ENCODE results near the gene ALDH1L2. TPM values are rescaled to one million over a fixed set of nuclear protein-coding genes. Genes with fewer than 3 reads are reported as not detected.

ALDH1L2 gene
- total and polyA plus RNA-seq, 2 experiments from 2014 or later: 6.5 to 16.2 TPM

DNA sequence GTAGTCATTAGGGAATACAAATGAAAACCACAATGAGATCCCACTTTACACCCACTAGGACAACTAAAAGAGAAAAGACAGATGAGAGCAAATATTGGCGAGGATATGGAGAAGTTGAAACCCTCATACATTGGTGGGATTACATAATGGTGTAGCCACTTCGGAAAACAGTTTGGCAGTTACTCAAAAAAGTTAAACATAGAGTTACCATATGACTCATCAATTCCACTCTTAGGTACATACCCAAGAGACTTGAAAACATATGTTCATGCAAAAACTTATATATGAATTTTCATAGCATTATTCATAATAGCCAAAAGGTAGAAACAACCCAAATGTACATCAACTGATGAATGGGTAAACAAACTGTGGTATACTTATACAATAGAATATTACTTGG lies 27.1 kb downstream of the ALDH1L2 start:
- Histone ChIP-seq H3K9me3 (ENCODE audit: low read depth) (peaks cover 5% of the 10 kb centered on the region), H4K20me1 (ENCODE audit: insufficient read depth, poor library complexity, severe bottlenecking) (no peaks in the 10 kb centered on the region), H3K36me3 (replicated peaks; ENCODE audit: insufficient read depth, low read depth) (no peaks in the 10 kb centered on the region), H3K4me1 (ENCODE audit: insufficient read depth) (no peaks in the 10 kb centered on the region), H3K27me3 (no peaks in the 10 kb centered on the region), H3K27ac (no peak overlapping the region), H2AFZ (no peak overlapping the region), H3K4me2 (no peak overlapping the region), H3K79me2 (no peaks in the 10 kb centered on the region), H3K4me3 (no peak overlapping the region), H3K9me2 (replicated peaks; ENCODE audit: insufficient read depth) (no peaks in the 10 kb centered on the region)
- TF ChIP-seq EZH2phosphoT487 (IDR thresholded peaks at IDR 0.05; ENCODE audit: low read depth, severe bottlenecking, unreplicated experiment) (no peak), CTCF (IDR thresholded peaks at IDR 0.05; ENCODE audit: poor library complexity) (no peak), EZH2 (IDR thresholded peaks at IDR 0.05; ENCODE audit: borderline replicate concordance) (no peak)
- WGBS (ENCODE audit: low lambda C conversion rate, missing lambda C conversion rate): 99% methylated on average over 2 of the region's 2 CpGs
- no peak for DNase-seq (ENCODE audit: low spot score)

- Histone ChIP-seq H2AFZ (no peak overlapping the region), H3K4me1 (ENCODE audit: insufficient read depth) (no peaks in the 10 kb centered on the region), H3K27ac (no peak overlapping the region), H3K4me3 (no peak overlapping the region), H3K36me3 (replicated peaks; ENCODE audit: insufficient read depth, low read depth) (no peaks in the 10 kb centered on the region), H3K79me2 (no peaks in the 10 kb centered on the region), H3K9me3 (ENCODE audit: low read depth) (peaks cover 5% of the 10 kb centered on the region), H3K4me2 (no peak overlapping the region), H3K9me2 (replicated peaks; ENCODE audit: insufficient read depth) (no peaks in the 10 kb centered on the region), H4K20me1 (ENCODE audit: insufficient read depth, poor library complexity, severe bottlenecking) (no peaks in the 10 kb centered on the region), H3K27me3 (no peaks in the 10 kb centered on the region)
- DNase-seq (ENCODE audit: low spot score): peak; percentile 81
- TF ChIP-seq EZH2 (IDR thresholded peaks at IDR 0.05; ENCODE audit: borderline replicate concordance) (no peak), CTCF (IDR thresholded peaks at IDR 0.05; ENCODE audit: poor library complexity) (peak; percentile 94)
- WGBS (ENCODE audit: low lambda C conversion rate, missing lambda C conversion rate): 6% methylated on average over 2 of the region's 2 CpGs
These were observed 31.1 kb downstream of the ALDH1L2 start for GRCh38 chr12:105053116-105053572.

DNA sequence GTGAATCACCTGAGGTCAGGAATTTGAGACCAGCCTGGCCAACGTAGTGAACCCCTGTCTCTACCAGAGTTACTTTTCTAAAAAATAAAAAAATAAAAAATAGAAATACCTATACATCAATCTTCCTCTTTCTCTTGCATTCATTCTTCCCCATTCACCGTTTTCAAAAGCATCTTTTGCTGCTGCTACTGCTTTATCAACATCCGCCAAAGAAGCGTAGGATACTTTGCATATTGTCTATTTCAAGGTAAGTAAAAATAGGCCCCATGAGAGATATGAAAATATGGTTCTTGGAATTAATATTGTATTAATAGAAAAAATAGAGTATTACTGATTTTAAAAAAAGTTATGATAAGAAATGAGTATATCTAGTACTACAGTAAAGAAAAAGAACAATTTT lies 32.3 kb downstream of the ALDH1L2 start:
- TF ChIP-seq CTCF (IDR thresholded peaks at IDR 0.05; ENCODE audit: poor library complexity) (no peak), EZH2phosphoT487 (IDR thresholded peaks at IDR 0.05; ENCODE audit: low read depth, severe bottlenecking, unreplicated experiment) (no peak), EZH2 (IDR thresholded peaks at IDR 0.05; ENCODE audit: borderline replicate concordance) (no peak)
- DNase-seq (ENCODE audit: low spot score): no peak
- no peak overlapping the region for H3K4me3 ChIP-seq
- no peaks in the 10 kb centered on the region for H3K36me3 ChIP-seq (replicated peaks; ENCODE audit: insufficient read depth, low read depth)
- H3K9me3 ChIP-seq (ENCODE audit: low read depth): peaks cover 5% of the 10 kb centered on the region
- no peak overlapping the region for H3K27ac ChIP-seq
- WGBS (ENCODE audit: low lambda C conversion rate, missing lambda C conversion rate): 91% methylated on average over 4 of the region's 4 CpGs
- no peaks in the 10 kb centered on the region for H3K9me2 ChIP-seq (replicated peaks; ENCODE audit: insufficient read depth)
- H3K79me2 ChIP-seq: no peaks in the 10 kb centered on the region
- H4K20me1 ChIP-seq (ENCODE audit: insufficient read depth, poor library complexity, severe bottlenecking): no peaks in the 10 kb centered on the region
- H3K4me2 ChIP-seq: no peak overlapping the region
- no peaks in the 10 kb centered on the region for H3K27me3 ChIP-seq
- no peak overlapping the region for H2AFZ ChIP-seq
- H3K4me1 ChIP-seq (ENCODE audit: insufficient read depth): no peaks in the 10 kb centered on the region

DNA sequence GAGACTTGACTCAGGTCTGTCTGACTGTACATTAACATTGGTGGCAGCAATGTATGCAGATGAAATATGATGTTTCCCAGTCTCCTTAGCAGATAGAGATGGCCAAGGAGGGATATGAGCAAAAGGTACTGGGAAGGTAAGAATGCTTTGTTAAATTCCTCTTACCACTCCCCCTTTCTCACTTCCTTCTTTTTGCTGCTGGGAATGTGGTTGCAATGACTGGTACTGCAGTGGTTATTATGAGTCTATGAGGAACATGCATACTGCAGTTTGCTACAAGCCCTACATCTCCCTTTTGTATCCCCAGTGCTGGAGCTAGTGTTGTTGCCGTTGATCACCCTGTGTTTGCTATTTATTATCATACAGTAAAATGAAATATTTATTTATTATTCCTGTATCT lies 35.9 kb downstream of the ALDH1L2 start:
- Histone ChIP-seq H3K27ac (no peak overlapping the region), H3K36me3 (replicated peaks; ENCODE audit: insufficient read depth, low read depth) (no peaks in the 10 kb centered on the region), H3K4me1 (ENCODE audit: insufficient read depth) (no peaks in the 10 kb centered on the region), H3K4me3 (no peak overlapping the region), H4K20me1 (ENCODE audit: insufficient read depth, poor library complexity, severe bottlenecking) (no peaks in the 10 kb centered on the region), H2AFZ (no peak overlapping the region), H3K79me2 (no peaks in the 10 kb centered on the region), H3K9me2 (replicated peaks; ENCODE audit: insufficient read depth) (no peaks in the 10 kb centered on the region), H3K9me3 (ENCODE audit: low read depth) (no peaks in the 10 kb centered on the region), H3K4me2 (no peak overlapping the region), H3K27me3 (no peaks in the 10 kb centered on the region)
- 94% methylated on average over 1 of the region's 1 CpG for WGBS (ENCODE audit: low lambda C conversion rate, missing lambda C conversion rate)
- DNase-seq (ENCODE audit: low spot score): no peak
- TF ChIP-seq EZH2phosphoT487 (IDR thresholded peaks at IDR 0.05; ENCODE audit: low read depth, severe bottlenecking, unreplicated experiment) (no peak), EZH2 (IDR thresholded peaks at IDR 0.05; ENCODE audit: borderline replicate concordance) (no peak), CTCF (IDR thresholded peaks at IDR 0.05; ENCODE audit: poor library complexity) (no peak)
